GM19468 (cell line): ENCODE data around the gene ABI2.
"Not testable (repeated sequence)": the region's sequence is repeated elsewhere in the genome, so short reads cannot be mapped to it uniquely, and the experiment has no call there.

Experiments
- ATAC-seq: cut with Tn5 transposase; IDR thresholded peaks from one replicate; pipeline ENCODE4 v1.9.1; 2021; ENCODE audit warnings: mild to moderate bottlenecking, moderate library complexity, moderate number of reproducible peaks; ENCODE audit not compliant: unreplicated experiment; ENCODE audit errors: extremely low read depth

ABI2 gene

DNA sequence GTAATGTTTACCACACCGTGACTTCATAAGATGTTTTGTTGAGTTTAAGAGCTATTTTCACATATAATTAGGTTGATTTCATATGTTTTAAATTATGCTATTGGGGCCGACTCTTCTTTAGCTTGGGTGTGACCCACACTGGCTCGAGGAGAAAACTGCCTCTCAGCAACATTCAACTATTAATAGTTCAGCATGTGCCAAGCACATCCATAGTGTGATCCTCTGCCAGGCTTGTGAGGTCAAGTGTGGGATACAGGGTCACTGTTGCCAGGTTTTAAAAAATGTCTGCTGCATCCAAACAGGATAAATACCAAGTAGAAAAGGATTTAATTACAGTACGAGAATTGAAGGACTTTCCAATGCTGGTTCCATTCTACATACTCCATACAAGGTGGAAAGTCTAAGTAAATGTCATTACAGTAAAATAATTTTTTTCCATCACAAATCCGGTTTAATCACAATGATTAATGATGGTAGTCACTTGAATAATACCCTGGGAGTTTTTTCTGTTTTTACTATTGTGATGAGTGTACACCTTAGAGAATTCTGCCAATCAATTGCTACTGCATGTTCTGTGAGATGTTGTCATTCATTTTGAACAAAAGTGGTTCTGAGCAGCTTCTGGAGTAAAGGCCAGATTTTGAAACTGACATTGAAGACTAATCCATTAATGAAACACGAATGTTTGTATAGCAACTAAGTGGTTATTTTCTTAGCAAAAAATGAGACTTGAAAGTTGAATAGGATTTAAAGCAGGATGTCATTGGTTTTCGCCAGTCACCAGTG lies 84.5 kb downstream of the ABI2 start:
- ATAC-seq = no peak

DNA sequence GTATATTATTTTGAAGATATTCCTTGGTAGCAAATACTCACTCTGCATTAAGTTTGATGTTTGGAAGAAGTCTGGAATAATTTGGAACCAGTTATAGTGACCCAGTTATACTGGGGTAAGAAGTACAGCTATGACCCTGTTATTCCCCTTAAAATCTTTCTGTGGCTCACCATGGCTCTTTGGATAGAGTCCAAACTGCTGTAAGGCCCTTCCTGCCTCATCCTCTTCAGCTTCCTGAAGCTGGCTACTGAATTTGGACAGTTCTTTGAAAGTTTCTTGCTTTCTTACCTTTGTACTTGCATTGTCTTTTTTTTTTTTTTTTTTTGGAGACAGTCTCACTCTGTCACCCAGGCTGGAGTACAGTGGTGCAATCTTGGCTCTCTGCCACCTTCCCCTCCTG lies 85.6 kb downstream of the ABI2 start:
- ATAC-seq = no peak

DNA sequence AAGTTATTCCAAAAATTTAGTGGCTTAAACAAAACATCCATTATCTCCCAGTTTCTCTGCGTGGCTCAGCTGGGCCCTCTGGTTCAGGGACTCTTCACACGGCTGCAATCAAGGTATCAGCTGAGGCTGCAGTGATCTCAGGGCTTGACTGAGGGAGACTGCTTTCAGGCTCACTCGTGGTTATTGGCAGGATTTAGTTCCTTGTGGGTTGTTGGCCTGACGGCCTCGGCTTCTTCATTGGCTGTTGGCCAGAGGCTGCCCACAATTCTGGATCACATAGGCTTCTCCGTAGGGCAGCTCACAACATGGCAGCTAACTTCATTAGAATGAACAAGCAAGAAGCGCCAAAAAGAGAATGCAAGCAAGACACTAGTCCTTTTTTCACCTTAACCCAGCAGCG lies 90.1 kb downstream of the ABI2 start:
- ATAC-seq = no peak

DNA sequence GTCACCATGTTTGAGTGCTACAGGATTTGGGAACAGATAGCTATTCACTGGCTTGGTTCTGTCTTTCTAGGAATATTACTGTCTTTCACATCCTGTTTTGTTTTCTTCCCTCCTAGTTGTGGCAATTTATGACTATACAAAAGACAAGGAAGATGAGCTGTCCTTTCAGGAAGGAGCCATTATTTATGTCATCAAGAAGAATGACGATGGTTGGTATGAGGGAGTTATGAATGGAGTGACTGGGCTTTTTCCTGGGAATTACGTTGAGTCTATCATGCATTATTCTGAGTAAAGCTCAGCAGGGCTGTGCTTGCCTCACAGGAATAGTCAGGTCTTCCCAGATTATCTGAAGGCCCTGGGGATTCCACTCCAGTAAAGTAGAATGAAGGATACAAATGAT lies 98.9 kb downstream of the ABI2 start:
- no peak for ATAC-seq

DNA sequence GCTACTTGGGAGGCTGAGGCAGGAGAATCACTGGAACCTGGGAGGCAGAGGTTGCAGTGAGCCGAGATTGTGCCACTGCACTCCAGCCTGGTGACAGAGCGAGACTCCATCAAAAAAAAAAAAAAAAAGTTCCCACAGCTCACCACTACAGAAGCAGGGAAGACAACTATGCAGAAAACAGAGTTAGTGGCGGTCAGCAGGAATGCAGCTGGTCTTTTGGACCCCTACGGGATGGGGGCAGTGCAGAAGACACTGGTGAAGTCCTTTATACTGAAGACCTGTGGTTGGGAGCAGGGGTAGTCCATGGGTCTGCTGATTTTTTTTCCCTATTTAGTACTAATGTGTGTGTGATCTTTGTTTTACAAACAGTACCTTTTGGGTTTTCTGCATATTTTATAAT lies 101.4 kb downstream of the ABI2 start:
- not testable (repeated sequence) for ATAC-seq

DNA sequence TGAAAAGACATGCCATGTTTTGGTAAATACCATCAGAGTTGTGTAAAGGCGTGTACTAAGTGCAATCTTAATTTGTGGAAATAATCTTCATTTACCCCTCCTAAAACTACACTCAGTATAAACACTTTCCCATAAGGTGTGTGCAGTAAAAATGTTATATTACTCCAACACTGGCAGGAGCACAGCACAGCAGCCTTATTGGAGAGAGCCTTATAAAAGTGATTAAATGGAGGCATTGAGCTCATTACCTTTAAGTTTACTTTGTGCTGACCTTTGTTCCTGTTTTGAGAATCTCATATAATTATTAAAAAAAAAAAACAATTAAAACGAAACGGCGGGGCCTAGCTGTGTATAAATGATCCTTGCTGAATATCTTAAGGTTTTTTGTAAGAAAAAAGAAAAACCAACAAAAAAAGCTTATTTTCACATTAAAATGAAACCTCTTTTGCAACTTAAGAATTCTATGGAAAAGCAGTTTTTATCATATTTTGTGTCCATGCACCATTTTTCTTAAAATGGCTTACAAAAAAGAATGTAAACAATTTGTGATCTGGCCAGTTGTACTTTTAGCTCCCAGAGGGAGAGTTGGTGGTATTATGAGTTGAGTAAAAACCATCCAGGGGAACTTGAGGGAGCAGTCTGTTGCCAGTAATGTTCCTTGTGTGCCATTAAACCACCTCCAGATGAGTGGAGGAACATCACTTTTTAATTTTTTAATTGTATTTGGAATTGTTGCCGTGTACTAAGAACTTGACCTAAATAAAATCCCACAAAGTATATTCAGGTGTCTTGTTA lies 103.4 kb downstream of the ABI2 start:
- ATAC-seq = no peak

DNA sequence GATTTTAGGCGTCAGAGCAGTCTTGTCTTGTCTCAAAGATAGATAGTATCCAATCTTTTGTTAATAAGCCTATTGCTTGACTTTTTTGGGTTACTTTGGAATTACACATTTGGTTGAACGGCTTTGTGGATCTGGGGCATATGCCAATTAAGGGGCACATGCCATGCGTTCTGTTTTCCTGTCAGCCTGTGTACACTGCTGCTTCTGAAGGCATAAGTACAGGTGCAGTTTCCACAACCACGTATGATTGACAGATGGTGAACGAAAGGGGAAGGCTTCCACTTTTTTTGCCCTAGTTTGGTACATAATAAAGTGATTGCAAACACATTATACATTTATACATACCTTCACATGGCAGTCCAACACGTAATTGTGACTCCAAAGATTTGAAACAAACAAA lies 104.6 kb downstream of the ABI2 start:
- ATAC-seq = no peak

DNA sequence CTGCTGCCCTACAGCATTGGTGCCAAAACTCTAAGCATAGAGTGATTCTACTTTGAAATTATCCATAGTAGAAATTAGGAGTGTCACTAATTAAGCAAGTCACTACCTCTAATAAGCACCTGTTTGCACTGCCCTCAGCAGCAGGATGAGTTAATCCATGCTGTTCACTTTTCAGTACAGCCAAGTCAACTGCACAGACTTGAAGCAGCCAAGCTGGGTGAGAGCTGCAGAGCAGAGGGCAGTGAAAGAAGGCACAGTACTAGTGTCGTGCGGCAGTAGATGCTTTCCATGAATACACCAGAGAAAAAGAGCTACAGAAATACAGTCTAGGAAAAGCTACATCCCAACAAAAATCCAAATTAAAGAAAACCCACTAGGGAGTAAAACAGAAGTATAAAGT lies 108.3 kb downstream of the ABI2 start:
- ATAC-seq = no peak

DNA sequence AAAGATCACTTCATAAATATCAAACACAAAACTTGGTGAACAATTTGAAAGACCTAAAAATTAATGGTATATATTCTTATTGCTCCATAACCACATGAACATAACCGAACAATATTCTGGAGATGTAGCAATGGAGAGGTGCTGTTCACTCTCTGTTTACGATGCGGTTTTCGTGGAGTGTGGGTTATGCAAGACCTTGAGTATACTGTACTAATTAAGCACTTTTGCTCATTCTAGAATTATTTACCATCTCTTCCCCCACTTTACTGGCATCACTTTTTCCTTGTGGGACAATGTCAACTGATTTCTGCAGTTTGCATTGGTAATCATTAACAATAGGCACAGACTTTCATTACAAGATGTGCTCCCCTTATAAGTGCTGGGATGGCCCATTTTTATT lies 109.3 kb downstream of the ABI2 start:
- no peak for ATAC-seq

DNA sequence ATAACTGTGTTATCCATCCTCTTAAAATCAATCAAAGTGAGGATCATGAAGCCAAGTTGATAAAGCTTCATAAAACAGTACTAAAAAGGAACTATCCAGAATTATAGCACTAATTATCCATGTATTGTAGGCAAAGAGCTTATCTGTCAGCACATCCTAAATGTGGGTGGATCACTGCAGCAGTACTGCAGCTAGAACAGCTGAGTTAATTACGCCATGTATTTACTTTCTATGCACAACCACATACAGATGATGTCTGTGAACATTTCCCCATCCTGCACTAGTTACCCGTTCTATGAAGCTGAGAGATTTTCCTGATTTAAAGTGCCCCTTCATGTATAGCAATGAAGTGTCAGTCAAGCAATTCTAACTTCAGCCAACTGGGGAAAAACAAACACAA lies 110.3 kb downstream of the ABI2 start:
- ATAC-seq = no peak

DNA sequence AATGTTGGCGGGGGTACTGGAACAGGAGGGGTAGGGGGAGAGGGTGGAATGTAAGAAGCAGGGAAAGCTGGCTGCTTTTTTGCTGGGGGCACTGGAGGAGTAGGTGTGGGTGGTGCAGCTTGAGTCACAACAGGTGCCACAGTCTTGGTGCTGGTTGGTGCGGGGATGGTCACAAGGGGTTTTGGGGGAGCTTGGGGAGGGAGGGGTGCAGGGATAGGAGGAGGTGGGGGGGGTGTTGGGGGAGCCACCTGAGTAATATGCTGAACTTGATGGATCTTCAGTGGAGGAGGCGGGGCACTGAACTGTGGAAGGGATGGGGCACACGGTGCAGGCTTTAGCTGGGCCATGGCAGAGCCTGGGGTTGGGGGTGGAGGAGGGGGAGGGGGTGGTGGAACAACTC lies 112.5 kb downstream of the ABI2 start:
- ATAC-seq = no peak

DNA sequence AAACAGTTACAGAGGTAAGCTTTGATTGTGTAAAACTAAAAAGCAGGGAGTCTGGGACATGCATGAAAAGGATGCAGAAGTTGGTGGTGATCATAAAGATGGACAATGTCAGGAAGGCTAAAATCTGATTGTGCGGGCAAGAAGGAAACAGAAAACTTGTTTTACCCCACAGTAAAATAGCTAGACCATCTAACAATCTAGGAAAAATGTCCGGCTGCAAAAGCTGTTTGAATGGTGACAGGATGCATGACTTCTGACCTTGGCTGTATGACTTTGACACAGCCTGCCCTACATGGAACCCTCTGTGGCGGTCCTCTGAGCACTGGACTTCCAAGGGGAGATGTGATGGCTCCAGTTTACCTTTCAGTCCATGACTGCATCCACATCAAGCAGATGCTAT lies 113.3 kb downstream of the ABI2 start:
- no peak for ATAC-seq

DNA sequence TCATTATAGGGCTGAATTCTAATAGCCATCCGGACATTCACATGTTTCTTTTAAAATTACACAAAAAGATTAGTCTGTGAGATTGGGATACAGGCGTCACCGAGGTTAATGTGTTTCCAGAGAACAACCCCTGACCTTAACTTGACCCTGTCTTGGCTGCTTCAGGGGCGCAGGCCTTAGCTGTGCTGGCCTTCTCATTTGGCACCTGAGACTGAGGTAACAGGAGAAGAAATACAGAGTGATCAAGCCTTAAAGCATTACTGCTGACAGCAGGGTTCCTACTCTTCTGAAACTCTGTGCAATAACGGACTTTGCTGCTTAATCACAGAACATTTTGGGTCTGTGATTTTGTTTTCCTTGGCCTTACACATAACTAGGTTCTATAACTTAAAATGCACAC lies 114.3 kb downstream of the ABI2 start:
- ATAC-seq = no peak

DNA sequence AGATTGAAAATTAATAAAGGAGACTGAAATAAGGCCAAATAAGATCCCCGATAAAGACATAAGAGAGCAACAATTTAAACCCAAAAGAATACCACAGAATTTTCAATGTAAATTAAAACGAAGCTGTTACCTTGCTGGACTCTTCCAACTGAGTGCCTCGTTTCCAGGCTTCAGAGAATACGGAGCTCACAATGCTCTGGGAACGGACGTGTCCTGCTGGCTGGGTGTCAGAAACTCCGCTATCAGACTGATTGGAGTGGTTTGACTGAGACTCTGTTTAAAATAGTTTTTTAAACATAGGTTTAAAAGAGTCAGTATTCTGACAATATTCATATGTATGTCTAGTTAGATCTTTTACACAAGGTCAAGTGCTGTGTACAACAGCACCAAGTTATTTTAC lies 116.5 kb downstream of the ABI2 start:
- no peak for ATAC-seq

DNA sequence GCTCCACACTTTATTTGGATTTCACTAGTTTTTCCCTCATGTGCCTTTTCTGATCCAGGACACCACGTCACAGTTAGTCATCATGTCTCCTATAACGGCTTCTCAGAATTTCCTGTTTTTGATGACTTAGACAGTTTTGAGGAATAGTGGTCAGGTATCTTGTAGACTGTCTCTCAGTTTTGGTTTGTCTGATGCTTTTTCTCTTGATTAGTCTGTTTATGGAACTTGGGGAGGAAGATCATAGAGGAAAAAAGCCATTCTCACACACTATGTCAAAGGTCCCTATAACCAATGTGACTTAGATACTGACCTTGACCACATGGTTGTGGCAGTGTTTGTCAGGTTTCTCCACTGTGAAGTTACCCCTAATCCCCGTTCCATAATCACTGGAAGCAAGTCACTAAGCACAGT lies 117.9 kb downstream of the ABI2 start:
- ATAC-seq = no peak

DNA sequence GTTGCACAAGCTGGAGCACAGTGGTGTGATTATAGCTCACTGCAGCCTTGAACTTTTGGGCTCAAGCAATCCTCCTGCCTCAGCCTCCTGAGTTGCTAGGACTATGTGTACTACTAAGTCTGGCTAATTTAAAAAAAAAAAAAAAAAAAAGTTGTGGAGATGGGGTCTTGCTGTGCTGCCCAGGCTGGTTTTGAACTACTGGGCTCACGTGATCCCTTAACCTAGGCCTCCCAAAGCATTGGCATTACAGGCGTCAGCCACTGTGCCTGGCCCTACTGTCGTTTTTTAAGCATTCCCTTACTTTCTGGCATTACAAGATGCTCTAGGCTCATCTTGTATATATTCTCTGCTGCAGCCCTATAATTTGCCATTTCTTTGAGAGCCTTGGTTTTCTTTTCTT lies 118.6 kb downstream of the ABI2 start:
- no peak for ATAC-seq

DNA sequence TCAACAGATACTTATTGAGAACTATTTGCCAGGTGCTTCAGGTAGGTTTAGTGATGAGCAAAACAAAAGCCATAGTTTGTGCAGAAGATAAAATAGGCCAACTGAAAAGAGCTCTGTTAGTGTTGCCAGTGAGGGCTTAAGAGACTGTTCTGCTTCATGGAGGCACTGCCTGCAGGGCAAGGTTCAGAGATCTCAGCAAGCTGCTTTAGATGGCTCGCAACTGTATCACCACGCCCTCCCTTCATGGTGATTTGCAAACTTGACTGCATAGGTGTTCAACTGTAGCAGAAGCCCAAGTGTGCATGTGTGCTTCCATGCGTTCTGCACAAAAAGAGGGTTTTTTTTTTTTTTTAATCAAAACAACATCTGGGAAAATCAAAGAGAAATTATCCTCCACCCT lies 122.4 kb downstream of the ABI2 start:
- no peak for ATAC-seq

DNA sequence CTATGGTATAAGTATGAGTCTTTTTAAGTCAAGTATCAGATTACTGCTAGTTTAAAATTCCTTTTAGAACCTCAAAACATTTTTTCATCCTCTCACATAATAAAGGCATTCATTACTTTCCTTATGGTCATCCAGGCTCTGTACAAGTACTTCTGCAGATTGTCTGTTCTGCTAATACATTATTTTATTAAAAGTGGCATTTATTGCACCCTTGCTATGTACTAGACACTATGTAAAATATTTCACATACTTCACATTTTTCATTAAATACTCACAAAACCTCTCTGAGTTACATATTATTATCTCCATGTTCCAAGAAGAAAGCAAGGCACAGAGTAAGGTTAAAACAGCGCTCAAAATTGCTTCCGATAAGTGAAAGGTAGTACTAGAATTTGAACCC lies 122.8 kb downstream of the ABI2 start:
- no peak for ATAC-seq

DNA sequence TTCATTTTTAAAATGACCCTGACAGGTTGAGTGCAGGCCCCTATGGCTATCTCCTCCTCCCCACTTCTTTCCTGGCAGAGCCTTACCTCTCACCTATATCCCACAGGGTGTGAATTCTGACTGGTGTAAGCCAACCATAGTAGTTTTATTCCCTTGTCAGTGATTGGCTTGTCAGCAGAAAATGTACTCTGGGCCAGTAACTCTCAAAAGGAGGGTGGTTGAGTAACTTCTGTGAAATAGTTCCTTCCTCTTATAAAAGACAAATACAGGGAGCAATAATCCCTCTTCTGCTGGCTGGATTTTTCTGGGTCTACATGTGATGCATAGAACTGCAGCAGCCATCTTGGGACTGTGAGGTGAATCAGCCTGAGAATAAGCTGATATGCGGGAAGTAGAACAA lies 123.5 kb downstream of the ABI2 start:
- ATAC-seq = no peak

DNA sequence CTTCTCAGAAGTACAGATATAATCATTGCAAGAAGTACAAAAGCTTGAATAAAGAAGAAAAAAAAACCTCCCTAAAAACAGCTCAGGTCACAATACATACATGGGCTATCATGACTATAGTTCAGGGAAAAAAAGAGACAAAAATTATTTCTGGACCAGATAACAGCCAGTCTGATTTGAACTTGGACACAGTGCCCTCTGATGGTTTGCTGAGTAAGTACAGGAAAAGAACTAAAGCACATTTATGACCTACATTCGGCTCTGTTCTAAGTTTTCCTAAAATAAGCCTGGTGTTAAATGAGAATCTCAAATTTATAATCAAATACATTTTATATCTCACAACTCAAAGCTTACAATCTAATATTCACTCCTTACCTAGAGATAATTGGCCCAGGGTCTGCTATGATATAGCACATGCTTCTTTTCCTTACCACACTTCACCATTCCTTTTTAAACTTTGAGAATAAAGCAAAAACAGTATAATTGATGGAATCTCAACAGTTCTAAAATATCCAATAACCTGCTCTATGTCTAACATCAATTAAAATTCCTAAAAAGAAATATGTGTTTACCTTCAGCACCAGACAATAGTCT lies 125.8 kb downstream of the ABI2 start:
- ATAC-seq = no peak

DNA sequence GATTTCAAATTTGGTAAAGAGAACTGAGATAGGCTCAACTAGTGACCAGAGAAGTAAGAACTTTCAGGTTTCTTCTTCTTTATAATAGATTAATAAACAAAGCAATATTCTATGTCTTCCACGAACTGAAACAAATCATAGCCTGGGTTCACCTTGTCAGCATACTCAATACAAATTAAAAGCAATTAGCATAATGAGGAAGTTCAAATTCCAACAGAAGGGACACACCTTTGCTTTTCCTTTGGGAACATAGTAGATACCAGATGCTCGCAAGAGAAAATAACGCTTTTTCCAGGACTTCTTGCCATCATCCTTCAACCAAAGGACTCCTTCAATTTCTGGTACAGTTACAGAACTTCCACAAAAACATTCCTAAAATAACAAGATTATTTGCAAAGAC lies 127.0 kb downstream of the ABI2 start:
- no peak for ATAC-seq
